HG02943 (cell line): ENCODE data around the gene MRPL47.
"Not testable (repeated sequence)": the region's sequence is repeated elsewhere in the genome, so short reads cannot be mapped to it uniquely, and the experiment has no call there.

ENCODE experiments used
- ATAC-seq: cut with Tn5 transposase; IDR thresholded peaks from one replicate; pipeline ENCODE4 v1.9.1; 2021; ENCODE audit warnings: mild to moderate bottlenecking, low read depth, moderate library complexity; ENCODE audit not compliant: unreplicated experiment

MRPL47 gene

GRCh38 chr3:179604321-179605078, at the start of gene MRPL47, which contains the start of gene NDUFB5:
TSS of gene MRPL47 (minus strand) at chr3:179604638. CDS start at chr3:179604624, 14 bp downstream.
TSS of gene NDUFB5 (plus strand) at chr3:179604794. CDS start at chr3:179604816, 22 bp downstream.
- peak; percentile 98 for ATAC-seq

DNA sequence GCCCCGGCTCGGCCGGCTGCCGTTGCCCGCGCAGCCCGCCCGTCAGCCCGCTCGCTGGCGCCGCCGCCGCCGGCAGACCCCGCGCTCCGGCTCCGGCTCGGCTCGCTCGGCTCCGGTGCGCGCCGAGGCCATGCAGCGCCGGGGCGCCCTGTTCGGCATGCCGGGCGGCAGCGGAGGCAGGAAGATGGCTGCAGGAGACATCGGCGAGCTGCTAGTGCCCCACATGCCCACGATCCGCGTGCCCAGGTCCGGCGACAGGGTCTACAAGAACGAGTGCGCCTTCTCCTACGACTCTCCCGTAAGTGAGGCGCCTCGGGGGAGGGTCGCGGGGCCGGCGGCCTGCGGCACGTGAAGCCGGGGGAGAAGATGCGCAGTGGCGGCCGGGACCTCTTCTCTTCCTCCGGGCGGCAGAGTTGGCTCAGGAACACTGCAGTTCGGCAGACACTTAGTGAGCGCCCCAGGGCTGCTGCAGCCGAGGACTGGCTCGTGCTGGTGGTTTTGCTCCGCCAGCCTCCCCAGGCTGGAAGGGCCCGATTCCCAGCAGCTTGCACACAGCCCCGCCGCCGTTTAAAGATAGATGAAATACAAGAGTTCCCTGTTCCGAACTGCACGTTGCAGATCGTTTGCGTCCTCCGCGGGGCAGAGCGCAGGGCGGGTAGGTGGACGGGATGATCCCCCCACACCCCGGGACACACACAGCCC, 48.8 kb upstream of the MRPL47 start:
- peak; percentile 61 for ATAC-seq

GRCh38 chr3:179652447-179653095, 48.1 kb upstream of the MRPL47 start, which contains the start of gene USP13:
TSS of gene USP13 (plus strand) at chr3:179653040. CDS start at chr3:179653226, 186 bp downstream.
- ATAC-seq: peak; percentile 53

- no peak for ATAC-seq
Measured at GRCh38 chr3:179651687-179652446, 47.4 kb upstream of the MRPL47 start.

DNA sequence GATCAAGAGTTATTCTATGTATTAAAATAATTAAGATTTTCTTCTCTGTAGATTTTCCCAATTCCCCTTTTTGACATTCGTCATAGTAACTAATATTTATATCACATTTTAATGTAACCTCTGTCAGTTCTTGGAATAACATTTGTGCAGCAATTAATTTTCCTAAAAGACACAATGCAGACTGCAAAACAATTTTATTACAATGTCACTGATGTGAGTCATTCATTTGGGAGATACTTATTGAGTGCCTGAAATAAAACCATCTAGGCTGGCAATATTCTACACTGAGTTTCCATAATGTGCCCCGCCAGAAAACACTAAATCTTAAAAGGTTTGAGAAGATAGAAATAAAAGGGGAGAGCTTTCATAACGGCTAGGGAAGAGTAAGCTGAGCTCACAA, 41.7 kb upstream of the MRPL47 start:
- no peak for ATAC-seq

- not testable (repeated sequence) for ATAC-seq
Measured at GRCh38 chr3:179643837-179644236, 39.4 kb upstream of the MRPL47 start.

DNA sequence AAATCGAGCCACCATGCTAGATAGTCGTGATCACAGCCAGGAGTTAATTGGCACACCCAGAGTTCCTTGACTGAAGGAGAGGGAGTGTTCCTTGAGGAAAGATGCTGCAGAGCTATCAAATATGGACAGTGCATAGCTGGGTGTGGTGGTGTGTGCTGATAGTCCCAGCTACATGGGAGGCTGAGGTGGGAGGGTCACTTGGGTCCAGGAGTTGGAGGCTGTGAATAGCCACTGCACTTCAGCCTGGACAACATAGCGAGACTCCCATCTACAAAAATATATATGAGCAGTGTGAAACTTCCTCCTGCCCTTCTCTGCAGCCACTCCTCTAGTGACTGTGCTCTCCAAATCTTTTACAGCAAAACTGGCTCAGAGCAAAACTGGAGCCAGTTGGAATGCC, 38.4 kb upstream of the MRPL47 start:
- ATAC-seq: no peak

- ATAC-seq: no peak
Measured at GRCh38 chr3:179640469-179640868, 36.0 kb upstream of the MRPL47 start.

DNA sequence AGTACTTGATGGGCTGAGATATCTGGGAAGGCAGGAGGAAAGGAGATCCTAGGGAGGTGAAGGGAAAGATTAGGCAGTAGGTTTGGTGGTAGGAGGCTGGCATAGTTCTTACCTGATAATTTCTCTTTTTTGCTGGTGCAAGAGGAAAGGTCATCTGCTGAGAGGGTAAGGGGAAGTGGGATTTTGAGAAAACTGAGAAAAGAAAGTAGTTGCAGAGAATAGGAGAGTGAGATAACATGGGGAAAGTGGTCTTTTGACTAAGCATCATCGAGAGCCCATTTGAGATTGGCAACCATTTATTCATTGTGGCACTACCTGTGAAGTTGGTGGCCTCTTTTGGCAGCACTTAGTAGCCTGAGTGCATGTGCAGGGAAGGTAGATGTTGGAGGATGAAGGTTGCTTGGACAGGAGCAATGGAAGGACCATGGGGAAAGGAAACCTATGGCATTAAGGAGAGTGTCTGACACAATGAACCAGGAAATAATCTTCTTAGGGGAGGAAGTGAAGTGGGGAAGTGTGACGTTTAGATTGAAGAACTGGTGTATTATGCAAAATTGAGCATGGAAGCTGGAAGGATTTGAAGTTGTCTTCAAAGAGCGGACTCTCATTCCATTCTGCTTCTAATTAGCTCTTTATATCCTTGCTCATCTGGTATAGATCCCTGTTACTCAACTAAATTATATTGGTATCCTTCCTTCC, 26.5 kb upstream of the MRPL47 start:
- ATAC-seq: no peak

GRCh38 chr3:179624451-179624850, 20.0 kb upstream of the MRPL47 start:
- no peak for ATAC-seq

DNA sequence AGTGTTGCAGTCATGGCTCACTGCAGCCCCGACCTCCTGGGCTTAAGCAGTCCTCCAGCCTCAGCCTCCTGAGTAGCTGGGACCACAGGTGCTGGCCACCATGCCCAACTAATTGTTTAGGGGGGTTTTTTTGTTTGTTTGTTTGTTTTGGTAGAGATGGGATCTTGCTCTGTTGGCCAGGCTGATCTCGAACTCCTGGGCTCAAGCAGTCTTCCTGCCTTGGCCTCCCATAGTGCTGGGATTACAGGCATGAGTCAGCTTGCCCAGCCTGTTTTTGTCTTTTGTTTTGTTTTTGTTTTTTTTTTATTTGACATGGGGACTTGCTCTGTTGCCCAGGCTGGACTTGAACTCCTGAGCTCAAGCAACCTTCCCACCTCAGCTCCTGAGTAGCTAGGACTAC, 17.6 kb upstream of the MRPL47 start:
- no peak for ATAC-seq

DNA sequence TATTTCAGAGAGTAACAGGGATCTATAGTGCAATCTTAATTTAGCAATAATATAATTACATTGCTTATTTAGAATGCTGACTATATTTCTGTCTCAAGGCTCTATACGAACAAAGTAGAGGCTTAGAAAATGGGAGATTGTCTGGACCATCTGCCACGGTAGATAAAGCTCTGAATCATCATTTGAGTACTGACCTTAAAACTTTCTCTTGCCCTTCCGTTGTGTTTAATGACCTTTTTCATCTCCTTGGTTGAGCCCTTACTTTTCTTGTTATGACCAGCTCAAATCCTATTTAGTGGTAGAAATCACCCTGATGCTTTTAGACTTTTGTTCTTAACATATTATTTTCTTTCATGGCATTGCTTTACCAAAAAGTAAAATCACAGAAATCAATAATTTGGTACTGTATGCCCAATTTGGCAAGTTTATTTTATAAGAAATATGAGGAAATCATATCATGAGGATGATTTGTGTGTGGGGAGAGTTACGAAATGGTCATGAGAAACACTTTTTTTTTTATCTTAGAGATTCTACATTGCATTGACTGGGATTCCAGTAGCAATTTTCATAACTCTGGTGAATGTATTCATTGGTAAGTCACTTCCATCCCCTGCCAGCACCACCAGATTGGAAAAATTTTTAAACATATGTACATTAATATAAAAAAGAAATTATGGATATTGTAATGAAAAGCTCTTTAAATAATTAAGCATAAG, 11.2 kb upstream of the MRPL47 start:
- no peak for ATAC-seq

- ATAC-seq: no peak
Measured at GRCh38 chr3:179613807-179614206, 9.4 kb upstream of the MRPL47 start.

GRCh38 chr3:179610066-179610465, 5.6 kb upstream of the MRPL47 start:
- ATAC-seq: no peak

DNA sequence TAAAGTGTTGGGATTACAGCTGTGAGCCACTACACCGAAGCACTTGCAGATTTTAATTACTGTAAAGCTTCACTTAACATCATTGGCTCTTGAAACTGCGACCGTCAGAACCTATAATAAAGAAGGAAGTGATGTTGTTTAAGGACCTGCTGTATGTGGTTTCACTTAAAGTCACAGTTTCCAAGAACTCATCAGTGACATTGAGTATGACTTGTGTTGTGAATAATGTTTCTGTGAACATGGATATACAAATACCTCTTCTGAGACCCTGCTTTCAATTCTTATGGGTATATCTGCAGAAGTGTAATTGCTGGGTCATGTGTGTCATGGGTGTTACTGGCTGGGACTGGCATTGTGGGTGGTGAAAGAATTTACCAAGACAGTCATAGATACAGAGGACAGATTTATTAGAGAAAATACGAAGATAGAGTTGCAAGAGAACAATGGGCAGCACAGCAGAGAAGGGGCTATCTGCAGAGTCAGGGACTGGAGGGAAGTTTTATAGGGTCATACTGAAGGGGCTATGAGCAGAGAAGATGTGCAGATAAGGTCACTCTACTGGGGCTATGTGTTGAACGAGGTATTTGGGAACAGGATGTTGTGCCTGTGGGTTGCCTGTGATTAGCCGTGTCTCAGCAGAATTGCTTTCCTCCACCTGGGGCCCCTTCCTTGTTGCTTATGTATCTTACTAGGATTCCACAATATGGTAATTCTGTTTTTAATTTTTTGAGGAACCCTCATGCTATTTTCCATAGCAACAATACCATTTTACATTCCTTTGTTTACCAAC, 4.7 kb upstream of the MRPL47 start:
- peak; percentile 37 for ATAC-seq

DNA sequence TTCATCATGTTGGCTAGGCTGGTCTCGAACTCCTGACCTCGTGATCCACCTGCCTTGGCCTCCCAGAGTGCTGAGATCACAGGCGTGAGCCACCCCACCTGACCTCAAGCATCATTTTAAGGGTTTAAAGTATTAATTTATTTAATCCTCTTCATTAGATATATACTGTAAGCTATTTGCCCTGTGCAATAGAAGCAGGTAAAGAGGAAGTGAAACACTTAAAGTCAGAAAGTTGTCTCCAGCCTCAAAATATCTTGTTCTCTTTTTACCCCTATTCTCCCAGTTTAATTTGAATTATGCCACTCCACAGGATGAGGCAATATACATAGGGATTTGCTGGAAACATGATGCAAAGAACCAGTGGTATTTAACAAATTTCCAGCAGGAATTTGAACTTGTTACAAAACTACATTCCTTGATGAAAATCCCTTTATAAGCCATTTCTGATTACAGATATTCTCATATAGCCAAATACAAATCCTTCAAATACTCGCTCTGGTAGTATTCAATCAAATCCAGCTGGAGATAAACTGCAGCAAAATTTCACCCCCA, 2.2 kb upstream of the MRPL47 start:
- no peak for ATAC-seq

GRCh38 chr3:179603831-179604230, 607 bp downstream of the MRPL47 start:
- no peak for ATAC-seq

DNA sequence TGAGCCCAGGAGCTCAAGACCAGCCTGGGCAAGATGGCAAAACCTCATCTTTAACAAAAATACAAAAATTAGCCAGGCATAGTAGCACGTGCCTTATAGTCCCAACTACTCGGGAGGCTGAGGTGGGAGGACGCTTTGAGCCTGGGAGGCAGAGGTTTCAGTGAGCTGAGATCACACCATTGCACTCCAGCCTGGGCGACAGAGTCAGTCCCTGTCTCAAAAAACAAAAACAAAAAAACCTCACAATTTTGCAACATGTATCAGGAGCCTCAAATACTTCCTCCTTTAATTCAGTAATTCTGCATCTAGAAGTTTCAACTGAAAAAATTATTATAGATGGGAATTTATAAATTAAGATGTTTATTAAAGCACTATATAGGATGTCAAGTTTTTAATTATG, 1.1 kb downstream of the MRPL47 start:
- ATAC-seq: no peak
